OCI-LY1 (cell line): Measurements from ENCODE around the gene MAST4.

Experiments
- H2AFZ ChIP-seq: fragments of 200-600 bp; sonication (generic), shearing (Covaris generic); 2 replicates; pipeline ENCODE4 v1.6.0; 2014; ENCODE audit warnings: antibody characterized with exemption, mild to moderate bottlenecking, low read length
- H3F3A ChIP-seq: fragments of 200-600 bp; sonication (generic), shearing (Covaris generic); 2 replicates; pipeline ENCODE4 v1.6.0; 2014; ENCODE audit warnings: mild to moderate bottlenecking, antibody characterized with exemption, low read length, moderate library complexity; ENCODE audit not compliant: insufficient read depth
- H3K27ac ChIP-seq: fragments of 200-600 bp; sonication (generic); 2 replicates; pipeline ENCODE4 v1.5.1; 2014; ENCODE audit warnings: low read length, mixed run types, mild to moderate bottlenecking, low read depth; ENCODE audit not compliant: poor library complexity, severe bottlenecking
- H3K27me3 ChIP-seq: fragments of 200-600 bp; sonication (generic); 2 replicates; pipeline ENCODE4 v1.6.0; 2014; ENCODE audit warnings: antibody characterized with exemption, mild to moderate bottlenecking, low read length, moderate library complexity; ENCODE audit not compliant: insufficient read depth
- H3K36me3 ChIP-seq: fragments of 200-600 bp; sonication (generic); 2 replicates; pipeline ENCODE4 v1.6.1; 2014; ENCODE audit warnings: mild to moderate bottlenecking, antibody characterized with exemption, low read length, moderate library complexity, mixed read lengths; ENCODE audit not compliant: insufficient read depth
- H3K4me1 ChIP-seq: fragments of 200-600 bp; sonication (generic); 2 replicates; pipeline ENCODE4 v1.5.1; 2014; ENCODE audit warnings: mild to moderate bottlenecking, low read length, moderate library complexity; ENCODE audit not compliant: insufficient read depth, severe bottlenecking
- H3K4me2 ChIP-seq: fragments of 200-600 bp; sonication (generic), shearing (Covaris generic); 2 replicates; pipeline ENCODE4 v1.6.1; 2014; ENCODE audit warnings: low read length
- H3K4me3 ChIP-seq: fragments of 200-600 bp; sonication (generic); 2 replicates; pipeline ENCODE4 v1.5.1; 2014; ENCODE audit warnings: low read length, low read depth, mild to moderate bottlenecking, mixed read lengths; ENCODE audit not compliant: poor library complexity, severe bottlenecking
- H3K79me2 ChIP-seq: fragments of 200-600 bp; shearing (Covaris generic); 2 replicates; pipeline ENCODE4 v1.6.1; 2016; ENCODE audit warnings: mixed run types, low read length, mixed read lengths; ENCODE audit not compliant: insufficient read depth
- H3K9ac ChIP-seq: fragments of 200-600 bp; sonication (generic), shearing (Covaris generic); 2 replicates; pipeline ENCODE4 v1.6.1; 2014; ENCODE audit warnings: mild to moderate bottlenecking, low read length, mixed read lengths
- H3K9me2 ChIP-seq: fragments of 200-600 bp; sonication (generic), shearing (Covaris generic); 2 replicates; pipeline ENCODE4 v1.6.1; 2014; ENCODE audit warnings: low read depth, mild to moderate bottlenecking, low read length, mixed read lengths
- H3K9me3 ChIP-seq: fragments of 200-600 bp; shearing (Covaris generic); 2 replicates; pipeline ENCODE4 v1.6.1; 2014; ENCODE audit warnings: low read length, mixed read lengths
- H4K20me1 ChIP-seq: fragments of 200-600 bp; sonication (generic), shearing (Covaris generic); 2 replicates; pipeline ENCODE4 v1.6.0; 2016; ENCODE audit warnings: mild to moderate bottlenecking, low read length; ENCODE audit not compliant: insufficient read depth
- EZH2 ChIP-seq: fragments of 200-600 bp; sonication (generic), shearing (Covaris generic); IDR thresholded peaks from 2 replicates; pipeline ENCODE4 v1.8.0; 2017; ENCODE audit warnings: borderline replicate concordance, mixed run types, mild to moderate bottlenecking, antibody characterized with exemption, low read length, moderate library complexity, mixed read lengths
- TF ChIP-seq, protein P1 (sequence below): fragments of 200-600 bp; sonication (generic), shearing (Covaris generic); IDR thresholded peaks from 2 replicates; pipeline ENCODE4 v1.5.1; 2017; ENCODE audit warnings: mild to moderate bottlenecking, antibody characterized with exemption, low read length, moderate library complexity, mixed read lengths

Gene MAST4

DNA sequence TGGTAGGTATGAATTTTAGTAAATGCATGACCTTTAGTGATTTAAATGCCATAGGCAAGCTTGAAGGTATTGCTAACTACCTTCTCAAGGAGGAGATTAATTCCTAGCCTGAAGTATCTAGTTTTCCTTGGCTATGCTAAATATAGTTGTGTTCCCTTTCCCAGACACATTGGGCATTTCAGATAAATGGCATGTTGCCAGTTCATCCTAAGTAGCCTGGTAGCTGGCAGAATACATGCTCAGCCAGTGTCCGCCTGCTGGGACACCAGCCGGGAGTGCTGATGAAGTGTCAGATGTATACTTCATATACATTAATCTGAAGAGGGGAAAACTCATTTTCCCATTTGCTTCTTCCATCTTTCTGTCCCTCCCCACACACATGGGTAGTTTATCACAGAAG lies 196.9 kb downstream of the MAST4 start:
- Histone ChIP-seq H3K27me3 (no peaks in the 10 kb centered on the region), H3K9me3 (no peaks in the 10 kb centered on the region), H3K9me2 (no peaks in the 10 kb centered on the region), H3K36me3 (no peaks in the 10 kb centered on the region), H3K27ac (no peak overlapping the region), H2AFZ (no peak overlapping the region), H3K4me2 (no peak overlapping the region), H3K9ac (no peak overlapping the region), H4K20me1 (no peaks in the 10 kb centered on the region), H3K79me2 (no peaks in the 10 kb centered on the region), H3F3A (no peaks in the 10 kb centered on the region), H3K4me3 (no peak overlapping the region), H3K4me1 (no peaks in the 10 kb centered on the region)
- no peak for TF ChIP-seq EZH2
- TF ChIP-seq, protein P1, sequence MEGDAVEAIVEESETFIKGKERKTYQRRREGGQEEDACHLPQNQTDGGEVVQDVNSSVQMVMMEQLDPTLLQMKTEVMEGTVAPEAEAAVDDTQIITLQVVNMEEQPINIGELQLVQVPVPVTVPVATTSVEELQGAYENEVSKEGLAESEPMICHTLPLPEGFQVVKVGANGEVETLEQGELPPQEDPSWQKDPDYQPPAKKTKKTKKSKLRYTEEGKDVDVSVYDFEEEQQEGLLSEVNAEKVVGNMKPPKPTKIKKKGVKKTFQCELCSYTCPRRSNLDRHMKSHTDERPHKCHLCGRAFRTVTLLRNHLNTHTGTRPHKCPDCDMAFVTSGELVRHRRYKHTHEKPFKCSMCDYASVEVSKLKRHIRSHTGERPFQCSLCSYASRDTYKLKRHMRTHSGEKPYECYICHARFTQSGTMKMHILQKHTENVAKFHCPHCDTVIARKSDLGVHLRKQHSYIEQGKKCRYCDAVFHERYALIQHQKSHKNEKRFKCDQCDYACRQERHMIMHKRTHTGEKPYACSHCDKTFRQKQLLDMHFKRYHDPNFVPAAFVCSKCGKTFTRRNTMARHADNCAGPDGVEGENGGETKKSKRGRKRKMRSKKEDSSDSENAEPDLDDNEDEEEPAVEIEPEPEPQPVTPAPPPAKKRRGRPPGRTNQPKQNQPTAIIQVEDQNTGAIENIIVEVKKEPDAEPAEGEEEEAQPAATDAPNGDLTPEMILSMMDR, result no peak

- no peak overlapping the region for H2AFZ ChIP-seq
- H3K4me1 ChIP-seq, result no peaks in the 10 kb centered on the region
- H4K20me1 ChIP-seq, result no peaks in the 10 kb centered on the region
- no peaks in the 10 kb centered on the region for H3K9me2 ChIP-seq
- H3K79me2 ChIP-seq, result no peaks in the 10 kb centered on the region
- H3K4me2 ChIP-seq, result no peak overlapping the region
- no peak overlapping the region for H3K4me3 ChIP-seq
- H3K27ac ChIP-seq, result no peak overlapping the region
- H3K27me3 ChIP-seq, result no peaks in the 10 kb centered on the region
- H3K9me3 ChIP-seq, result no peaks in the 10 kb centered on the region
- TF ChIP-seq EZH2, result no peak
- TF ChIP-seq, protein P1, result no peak
- no peaks in the 10 kb centered on the region for H3K36me3 ChIP-seq
- no peak overlapping the region for H3K9ac ChIP-seq
- no peaks in the 10 kb centered on the region for H3F3A ChIP-seq
Measured at GRCh38 chr5:66795682-66796081, 199.5 kb downstream of the MAST4 start.

DNA sequence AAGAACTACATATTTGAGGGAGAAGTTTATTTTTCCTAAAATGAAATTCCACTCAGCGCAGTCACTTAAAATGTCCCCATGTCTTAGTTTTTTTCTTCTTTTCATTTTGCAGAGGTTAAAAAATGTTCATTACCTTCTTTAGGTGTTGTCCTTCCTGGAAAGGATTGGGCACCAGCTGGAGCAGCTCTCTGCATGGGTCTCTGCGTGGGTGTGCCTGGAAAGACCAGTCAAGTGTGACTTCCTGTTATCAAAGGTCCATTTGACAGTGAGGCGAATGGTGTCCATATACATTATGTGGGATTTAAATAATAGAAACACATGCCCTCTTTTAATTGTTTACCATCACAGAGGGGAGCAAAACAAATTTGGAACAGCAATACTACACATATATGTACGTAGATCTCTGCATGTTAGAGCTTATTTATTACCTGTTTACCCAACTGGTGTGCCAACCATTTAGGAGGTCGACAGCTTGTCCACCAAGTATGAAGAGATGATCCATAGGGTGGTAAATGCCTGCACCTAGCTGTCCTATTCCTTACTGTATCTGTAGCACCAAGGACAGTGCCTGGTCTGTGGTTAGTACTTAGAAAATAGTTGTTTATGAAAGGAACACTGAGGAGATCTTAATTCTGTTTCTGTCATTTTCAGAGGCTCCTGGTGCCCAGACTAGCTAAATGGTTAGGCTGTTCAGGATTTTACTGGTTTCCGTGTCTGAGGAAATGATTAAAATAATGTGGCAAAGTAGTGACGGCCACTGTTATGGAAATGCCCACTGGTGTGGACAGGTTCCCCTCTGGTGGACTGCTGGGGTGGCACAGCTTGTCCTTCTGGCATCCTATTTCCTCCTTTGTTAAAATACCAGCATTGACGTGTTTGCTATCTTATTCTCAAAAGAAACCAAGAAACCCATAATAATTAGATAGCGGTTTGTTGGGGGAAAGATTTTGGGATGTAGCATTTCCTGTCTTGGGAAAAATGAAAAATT lies 200.4 kb downstream of the MAST4 start:
- TF ChIP-seq EZH2, result no peak
- TF ChIP-seq, protein P1, result no peak
- Histone ChIP-seq H3K4me3 (no peak overlapping the region), H3F3A (no peaks in the 10 kb centered on the region), H3K9me3 (no peaks in the 10 kb centered on the region), H3K4me1 (no peaks in the 10 kb centered on the region), H3K9ac (no peak overlapping the region), H3K79me2 (no peaks in the 10 kb centered on the region), H3K27ac (no peak overlapping the region), H2AFZ (no peak overlapping the region), H4K20me1 (no peaks in the 10 kb centered on the region), H3K36me3 (no peaks in the 10 kb centered on the region), H3K27me3 (no peaks in the 10 kb centered on the region), H3K4me2 (no peak overlapping the region), H3K9me2 (no peaks in the 10 kb centered on the region)
